HCT116 (cell line): ENCODE measurements around the gene LYST.

Experiments used
- CTCF ChIP-seq, 3 experiments: fragments of 200-600 bp in 1 of 3; sonication (generic) in 1 of 3; IDR thresholded peaks in 2 of 3; conservative IDR thresholded peaks in 1 of 3; 2 replicates each; pipeline ENCODE4 v1.5.1; 2012 to 2017; ENCODE audit warnings: low read depth in 2 of 3, low read length in 2 of 3, antibody characterized with exemption in 1 of 3, borderline replicate concordance in 1 of 3, control low read depth in 1 of 3, mild to moderate bottlenecking in 1 of 3, mixed read lengths in 1 of 3, mixed run types in 1 of 3, moderate library complexity in 1 of 3; ENCODE audit not compliant: insufficient read depth in 1 of 3
- EGR1 ChIP-seq: IDR thresholded peaks from 2 replicates; pipeline ENCODE4 v1.6.1; 2012; ENCODE audit warnings: low read depth
- EZH2 ChIP-seq: fragments of 200-600 bp; sonication (generic); IDR thresholded peaks from 2 replicates; pipeline ENCODE4 v1.6.1; 2017; ENCODE audit warnings: antibody characterized with exemption, mixed run types
- FOSL1 ChIP-seq: IDR thresholded peaks from 2 replicates; pipeline ENCODE4 v1.6.1; 2012; ENCODE audit warnings: low read depth
- POLR2A ChIP-seq: IDR thresholded peaks from 2 replicates; pipeline ENCODE4 v1.7.0; 2011; ENCODE audit warnings: borderline replicate concordance; ENCODE audit not compliant: insufficient read depth, insufficient read length; ENCODE audit errors: extremely low read depth
- SIN3A ChIP-seq: IDR thresholded peaks from 2 replicates; pipeline ENCODE4 v1.6.1; 2012; ENCODE audit warnings: low read depth
- SP1 ChIP-seq: IDR thresholded peaks from 2 replicates; pipeline ENCODE4 v1.6.1; 2012; ENCODE audit warnings: low read depth
- SRF ChIP-seq: IDR thresholded peaks from 2 replicates; pipeline ENCODE4 v1.6.1; 2012; ENCODE audit warnings: low read depth
- YY1 ChIP-seq: IDR thresholded peaks from 2 replicates; pipeline ENCODE4 v1.6.1; 2011; ENCODE audit warnings: low read length, low read depth, moderate library complexity, mild to moderate bottlenecking; ENCODE audit not compliant: insufficient replicate concordance; ENCODE audit errors: extremely low read depth
- ZFX ChIP-seq: fragments of 450-650 bp; IDR thresholded peaks from 2 replicates; pipeline ENCODE4 v1.6.1; 2017
- TF ChIP-seq, protein P1 (sequence below): IDR thresholded peaks from 2 replicates; pipeline ENCODE4 v1.6.1; 2012

DNA sequence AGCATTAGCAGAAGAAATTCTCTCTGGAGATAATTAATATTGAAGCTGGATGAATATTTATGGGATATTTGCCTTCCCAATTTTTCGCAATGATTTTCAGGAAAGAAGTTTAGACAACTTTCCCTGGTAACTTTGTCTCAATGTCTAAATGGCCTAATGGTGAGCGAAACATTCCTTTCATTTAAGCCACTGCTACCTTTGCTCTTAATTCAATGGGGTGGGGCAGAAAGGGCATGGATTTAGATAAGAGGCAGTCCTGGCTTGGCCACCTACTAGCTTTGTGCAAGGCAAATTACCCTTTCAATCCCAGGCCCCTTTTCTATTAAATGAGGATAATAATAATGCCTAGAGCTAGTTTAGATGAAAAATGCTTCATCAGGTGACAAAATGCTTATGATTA lies 27.1 kb upstream of the LYST start:
- TF ChIP-seq EZH2 (no peak), CTCF (IDR thresholded peaks at IDR 0.05 in 2 of 3, conservative IDR thresholded peaks at IDR 0.05 in 1 of 3; ENCODE audit: borderline replicate concordance in 1 of 3, insufficient read depth in 1 of 3, low read depth in 2 of 3, low read length in 2 of 3) (no peak), YY1 (no peak), POLR2A (no peak), SP1 (no peak), SRF (no peak), ZFX (no peak), SIN3A (no peak), EGR1 (no peak), FOSL1 (no peak)
- TF ChIP-seq, protein P1, sequence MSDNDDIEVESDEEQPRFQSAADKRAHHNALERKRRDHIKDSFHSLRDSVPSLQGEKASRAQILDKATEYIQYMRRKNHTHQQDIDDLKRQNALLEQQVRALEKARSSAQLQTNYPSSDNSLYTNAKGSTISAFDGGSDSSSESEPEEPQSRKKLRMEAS, result no peak
